HG02642 (cell line): ENCODE results near the gene BRMS1.
"Not testable (repeated sequence)": the region's sequence is repeated elsewhere in the genome, so short reads cannot be mapped to it uniquely, and the experiment has no call there.

ENCODE experiments used
- ATAC-seq: cut with Tn5 transposase; IDR thresholded peaks from one replicate; pipeline ENCODE4 v1.9.1; 2021; ENCODE audit warnings: mild to moderate bottlenecking; ENCODE audit not compliant: unreplicated experiment, poor library complexity

Gene BRMS1

GRCh38 chr11:66312549-66313320 lies 32.2 kb downstream of the BRMS1 start:
- ATAC-seq: peak; percentile 63

- ATAC-seq: peak; percentile 67
Measured at GRCh38 chr11:66311965-66312548, 32.8 kb downstream of the BRMS1 start.

- no peak for ATAC-seq
Measured at GRCh38 chr11:66311470-66311964, 33.4 kb downstream of the BRMS1 start.

GRCh38 chr11:66310803-66311440 lies 34.0 kb downstream of the BRMS1 start:
- not testable (repeated sequence) for ATAC-seq

GRCh38 chr11:66310324-66310723 lies 34.6 kb downstream of the BRMS1 start:
- ATAC-seq: no peak

GRCh38 chr11:66309475-66309874 lies 35.4 kb downstream of the BRMS1 start:
- no peak for ATAC-seq

- no peak for ATAC-seq
Measured at GRCh38 chr11:66302656-66303055, 42.2 kb downstream of the BRMS1 start.

GRCh38 chr11:66299186-66299585 lies 45.7 kb downstream of the BRMS1 start:
- ATAC-seq: no peak

GRCh38 chr11:66297610-66298009 lies 47.3 kb downstream of the BRMS1 start:
- no peak for ATAC-seq

GRCh38 chr11:66294626-66295620 lies 50.0 kb downstream of the BRMS1 start:
- no peak for ATAC-seq

GRCh38 chr11:66293777-66294625 lies 50.9 kb downstream of the BRMS1 start:
- ATAC-seq: no peak

- no peak for ATAC-seq
Measured at GRCh38 chr11:66293352-66293751, 51.6 kb downstream of the BRMS1 start.

GRCh38 chr11:66292543-66293332 lies 52.2 kb downstream of the BRMS1 start:
- ATAC-seq: no peak

- ATAC-seq: no peak
Measured at GRCh38 chr11:66291706-66292542, 53.0 kb downstream of the BRMS1 start, which contains the start of gene TMEM151A. Gene TMEM151A (plus strand): TSS chr11:66291894. CDS start chr11:66292014, 120 bp downstream.

- ATAC-seq: no peak
Measured at GRCh38 chr11:66291303-66291705, 53.6 kb downstream of the BRMS1 start.

- no peak for ATAC-seq
Measured at GRCh38 chr11:66290330-66290621, 54.6 kb downstream of the BRMS1 start.

- ATAC-seq: peak; percentile 43
Measured at GRCh38 chr11:66289548-66290329, 55.2 kb downstream of the BRMS1 start.
